ENCODE data around the gene ATP6V0E1.
A peak's percentile ranks its signal among the peaks of the same experiment; 100 is the strongest.

The ATP6V0E1 gene

DNA sequence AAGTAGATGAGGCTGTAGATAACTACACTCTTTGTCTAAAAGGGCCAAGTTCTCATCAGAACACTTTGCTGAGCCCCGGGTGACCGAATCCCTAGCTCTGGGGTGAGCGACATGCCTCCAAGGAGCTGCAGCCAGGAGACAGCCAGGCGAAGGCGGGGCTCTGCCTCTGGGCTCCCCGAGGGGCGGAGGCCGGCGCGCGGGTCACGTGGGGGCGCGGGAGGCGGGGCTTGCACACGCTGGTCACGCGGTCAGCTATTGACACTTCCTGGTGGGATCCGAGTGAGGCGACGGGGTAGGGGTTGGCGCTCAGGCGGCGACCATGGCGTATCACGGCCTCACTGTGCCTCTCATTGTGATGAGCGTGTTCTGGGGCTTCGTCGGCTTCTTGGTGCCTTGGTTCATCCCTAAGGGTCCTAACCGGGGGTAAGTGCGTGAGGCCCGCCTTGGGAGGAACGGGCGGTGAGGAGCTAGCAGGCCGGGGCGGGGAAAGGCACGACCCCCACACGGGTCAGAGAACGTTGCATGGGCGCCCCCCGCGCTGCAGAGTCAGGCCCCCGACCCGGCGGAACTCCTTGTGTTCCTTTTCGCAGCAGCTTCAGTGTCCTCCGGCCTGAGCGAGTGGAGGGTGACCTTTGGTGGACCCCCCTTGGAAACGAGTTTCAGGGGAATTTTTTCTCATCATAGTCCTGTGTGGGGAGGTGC lies at the start of gene ATP6V0E1:
TSS of gene ATP6V0E1 (plus strand) at position 230 of the 702 bp plus-strand sequence. CDS start at position 320, 90 bp downstream.
- DNase-seq (ENCODE audit: low read depth in 2 of 2) = peak; percentile 94

DNA sequence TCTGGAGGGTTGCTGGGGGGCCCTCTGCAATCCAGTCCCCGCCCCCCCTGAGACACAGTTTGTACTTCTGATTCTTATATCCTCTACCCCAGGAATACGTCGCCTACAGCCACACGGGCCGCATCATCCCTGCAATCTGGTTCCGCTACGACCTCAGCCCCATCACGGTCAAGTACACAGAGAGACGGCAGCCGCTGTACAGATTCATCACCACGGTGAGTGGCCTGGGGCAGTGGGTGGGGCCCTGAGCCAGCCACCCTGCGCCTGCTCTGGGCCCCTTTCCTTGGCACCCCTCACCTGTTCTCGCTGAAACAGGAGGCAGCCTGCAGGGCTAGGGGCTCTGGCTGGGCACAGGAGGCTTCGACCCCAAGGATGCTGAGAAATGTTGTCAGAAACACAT lies 48.5 kb upstream of the ATP6V0E1 start:
- no peak for DNase-seq (ENCODE audit: low read depth in 2 of 2)

DNA sequence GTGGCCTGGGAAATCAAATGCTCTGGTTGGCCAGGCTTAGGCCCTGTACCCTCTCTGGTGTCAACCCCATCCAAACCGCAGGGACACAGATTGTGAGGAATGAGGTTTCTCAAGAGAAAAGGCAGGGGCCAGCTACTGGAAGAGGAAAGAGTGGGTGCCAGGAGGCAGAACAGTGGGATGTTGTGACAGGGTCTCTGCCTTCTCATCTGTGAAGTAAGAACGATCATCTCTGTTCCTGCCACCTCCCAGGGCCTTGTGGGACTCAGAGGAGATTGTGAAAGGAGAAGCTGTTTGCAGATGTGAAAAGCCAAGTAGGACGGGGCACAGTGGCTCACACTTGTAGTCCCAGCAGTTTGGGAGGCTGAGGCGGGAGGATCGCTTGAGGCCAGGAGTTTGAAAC lies 47.2 kb upstream of the ATP6V0E1 start:
- no peak for DNase-seq (ENCODE audit: low read depth in 2 of 2)

DNA sequence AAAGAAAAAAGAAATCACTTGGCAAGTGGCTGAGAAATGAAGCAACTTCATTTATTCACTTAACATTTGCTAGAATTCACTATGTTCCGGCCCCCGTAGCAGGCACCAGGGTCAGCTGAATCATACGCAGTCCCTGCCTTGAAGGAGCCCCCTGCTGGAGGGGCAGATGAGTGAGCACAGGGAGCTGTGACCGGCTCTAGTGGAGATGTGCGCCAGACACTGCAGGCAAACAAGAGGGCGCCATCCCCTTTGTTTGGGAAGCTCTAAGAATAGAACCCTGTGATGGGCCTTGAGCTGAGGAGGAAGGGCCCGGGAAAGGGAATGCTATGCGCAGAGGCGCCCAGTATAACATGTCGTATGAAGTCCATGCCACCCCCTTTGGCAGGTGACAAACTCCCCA lies 44.5 kb upstream of the ATP6V0E1 start:
- no peak for DNase-seq (ENCODE audit: low read depth in 2 of 2)

DNA sequence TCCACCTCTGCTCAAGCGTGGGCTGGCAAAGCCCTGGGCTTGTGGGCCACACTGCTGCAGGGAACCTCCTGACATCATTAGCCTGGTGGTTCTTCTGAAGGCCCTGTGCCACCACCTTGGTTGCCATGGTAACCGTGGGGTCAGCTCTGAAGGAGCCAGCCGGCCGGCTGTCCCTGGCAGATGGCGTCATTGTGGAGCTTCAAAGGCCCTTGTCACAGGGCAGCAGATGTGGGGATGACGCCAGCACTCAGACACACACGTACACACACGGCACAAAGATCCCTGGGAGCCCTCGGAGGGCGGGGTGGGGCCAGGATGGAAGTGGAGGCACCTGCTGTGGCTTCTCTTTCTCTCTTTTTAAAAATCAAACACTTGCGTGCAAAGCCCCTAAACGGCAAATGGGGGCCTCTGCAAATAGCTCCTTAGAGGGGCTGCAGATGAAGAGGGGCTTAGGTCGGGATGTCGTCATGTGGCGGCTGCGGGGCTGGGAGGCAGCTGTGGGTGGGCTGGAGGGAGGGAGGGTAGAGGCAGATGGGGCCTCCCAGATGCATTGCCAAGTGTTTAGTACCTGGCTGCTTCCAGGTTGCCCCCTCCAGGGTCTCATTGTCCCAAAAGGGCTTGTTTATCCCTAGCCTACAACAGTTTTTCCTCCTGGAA lies 43.8 kb upstream of the ATP6V0E1 start:
- DNase-seq (ENCODE audit: low read depth in 2 of 2) = no peak

DNA sequence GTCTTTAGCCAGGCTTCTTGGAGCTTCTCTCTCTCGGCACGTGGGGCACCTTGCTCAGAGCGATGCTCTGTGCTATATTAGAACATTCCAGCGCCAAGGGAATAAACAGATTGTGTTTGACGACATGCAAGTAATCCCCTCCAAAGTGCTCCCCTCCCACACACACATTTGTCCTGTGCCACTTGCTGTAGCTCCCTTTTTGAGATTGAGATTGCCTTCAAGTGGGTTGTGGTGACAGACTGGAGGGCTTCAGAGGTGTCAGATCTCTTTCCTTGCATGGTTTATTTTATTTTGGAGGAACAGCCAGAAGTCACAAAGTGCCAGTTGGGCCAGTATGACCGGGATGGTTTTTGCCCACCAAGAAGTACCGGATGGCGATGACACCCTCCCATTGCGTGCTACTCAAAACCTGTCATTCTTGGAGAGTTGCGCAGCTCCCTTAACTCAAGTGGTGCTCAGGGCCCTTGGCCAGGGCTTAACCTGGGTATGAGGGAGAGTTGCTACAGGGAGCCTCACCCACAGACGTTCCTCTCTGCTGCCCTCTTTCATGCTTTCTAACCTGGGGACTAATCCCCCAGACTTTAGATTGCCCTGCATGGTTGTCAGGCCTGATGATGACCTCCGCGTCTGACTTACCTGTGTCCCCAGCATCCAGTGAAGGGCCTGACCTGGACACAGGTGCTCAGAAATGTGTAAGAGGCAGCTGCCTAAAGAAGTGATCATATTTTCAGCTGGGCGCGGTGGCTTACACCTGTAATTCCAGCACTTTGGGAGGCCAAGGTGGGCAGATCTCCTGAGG lies 43.1 kb upstream of the ATP6V0E1 start:
- DNase-seq (ENCODE audit: low read depth in 2 of 2) = no peak

DNA sequence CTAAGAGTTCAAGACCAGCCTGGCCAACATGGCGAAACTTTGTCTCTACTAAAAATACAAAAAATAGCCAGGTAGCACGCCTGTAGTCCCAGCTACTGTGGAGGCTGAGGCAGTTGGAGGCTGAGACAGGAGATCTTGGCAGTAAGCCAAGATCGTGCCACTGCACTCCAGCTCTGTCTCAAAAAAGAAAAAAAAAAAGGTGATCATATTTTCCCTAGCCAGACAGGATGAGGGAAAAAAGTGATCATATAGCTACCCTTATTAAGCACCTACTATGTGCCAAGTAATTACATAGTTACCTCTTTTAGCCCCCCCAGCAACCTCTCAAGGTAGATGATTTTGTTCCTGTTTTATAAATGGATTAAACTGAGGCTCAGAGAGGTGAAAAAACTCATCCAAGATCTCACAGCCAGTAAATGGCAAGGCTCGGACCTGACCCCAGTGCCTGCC lies 42.5 kb upstream of the ATP6V0E1 start:
- DNase-seq (ENCODE audit: low read depth in 2 of 2) = no peak

DNA sequence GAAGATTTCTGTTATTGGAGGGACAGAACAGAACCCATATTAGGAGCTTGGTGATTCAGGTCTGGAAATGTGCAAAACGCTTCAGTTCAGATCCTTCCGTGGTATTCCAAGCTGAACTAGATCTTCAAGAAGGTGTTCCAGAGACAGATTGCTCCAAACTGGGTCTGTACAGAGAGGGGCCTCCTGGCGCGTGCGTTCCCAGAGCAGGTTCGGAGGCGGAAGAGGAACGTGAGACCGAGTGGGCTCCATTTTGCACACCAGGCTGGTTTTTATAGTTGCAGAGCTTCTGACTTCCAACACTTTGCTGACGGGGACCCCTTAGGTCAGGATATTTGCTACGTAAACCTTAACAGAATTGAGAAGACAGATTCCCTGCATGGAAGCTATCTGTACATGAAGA lies 41.0 kb upstream of the ATP6V0E1 start:
- no peak for DNase-seq (ENCODE audit: low read depth in 2 of 2)

DNA sequence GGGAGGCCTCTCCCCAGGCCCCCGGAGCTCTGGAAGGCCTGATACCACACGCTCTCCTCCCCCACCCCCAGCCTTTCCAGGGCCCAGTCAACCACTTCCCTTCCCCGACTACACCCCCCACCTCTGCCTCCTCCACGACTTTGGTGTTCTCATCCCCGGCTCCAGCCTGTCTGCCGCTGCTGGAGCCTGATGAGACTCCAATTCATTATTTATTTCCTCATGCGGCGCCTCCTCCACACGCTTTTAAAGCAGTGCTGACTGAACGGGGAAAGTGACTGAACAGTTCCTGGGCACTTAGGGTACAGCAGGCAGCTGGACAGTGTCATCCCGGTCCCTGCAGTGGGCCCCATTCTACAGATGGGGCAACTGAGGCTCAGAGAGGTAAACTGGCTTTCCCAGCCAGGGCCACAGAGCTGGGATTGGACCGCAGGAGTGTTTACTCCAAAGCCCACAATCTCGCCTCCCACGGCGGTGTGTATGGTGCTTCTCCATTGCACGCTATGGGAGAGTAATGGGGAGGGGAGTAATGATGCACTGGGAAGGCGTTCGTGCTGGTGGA lies 40.2 kb upstream of the ATP6V0E1 start:
- no peak for DNase-seq (ENCODE audit: low read depth in 2 of 2)

DNA sequence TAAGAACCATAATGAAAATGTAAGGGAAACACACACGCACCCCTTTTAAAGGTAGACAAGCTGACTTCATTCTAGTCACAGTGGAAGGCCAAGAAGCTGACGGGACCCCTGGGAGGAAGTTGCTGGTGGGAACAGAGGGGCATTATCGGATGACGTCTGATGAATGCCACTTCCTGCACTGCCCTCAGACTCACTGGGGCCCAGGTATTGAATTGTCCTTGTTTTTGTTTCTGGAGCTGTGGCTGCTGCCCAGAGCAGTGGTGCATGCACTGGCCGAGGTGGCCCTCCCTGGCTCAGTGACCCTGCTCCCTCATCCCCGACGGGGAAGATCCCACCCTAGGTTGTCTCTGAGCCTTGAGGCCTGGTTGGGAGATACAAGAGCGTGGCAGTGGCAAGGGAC lies 39.7 kb upstream of the ATP6V0E1 start:
- no peak for DNase-seq (ENCODE audit: low read depth in 2 of 2)

DNA sequence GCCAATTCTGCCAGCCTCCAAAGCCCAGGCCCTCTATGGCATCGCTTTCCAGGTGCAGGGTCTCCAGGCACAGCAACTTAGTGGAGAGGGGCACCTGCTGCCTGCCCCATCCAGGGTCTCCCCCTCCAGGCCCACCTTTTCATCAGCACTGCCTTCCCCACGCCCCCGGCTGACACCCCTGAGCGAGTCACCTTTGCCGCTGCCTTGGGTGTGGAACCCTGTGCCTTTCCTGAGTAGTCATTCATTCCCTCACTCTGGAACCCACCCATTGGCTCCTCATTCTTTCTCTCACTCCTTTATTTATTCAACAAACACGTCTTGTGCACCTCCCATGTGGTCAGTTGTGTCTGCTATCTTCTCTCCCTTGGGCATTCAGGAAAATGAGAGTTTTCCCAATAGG lies 38.8 kb upstream of the ATP6V0E1 start:
- DNase-seq (ENCODE audit: low read depth in 2 of 2) = no peak

DNA sequence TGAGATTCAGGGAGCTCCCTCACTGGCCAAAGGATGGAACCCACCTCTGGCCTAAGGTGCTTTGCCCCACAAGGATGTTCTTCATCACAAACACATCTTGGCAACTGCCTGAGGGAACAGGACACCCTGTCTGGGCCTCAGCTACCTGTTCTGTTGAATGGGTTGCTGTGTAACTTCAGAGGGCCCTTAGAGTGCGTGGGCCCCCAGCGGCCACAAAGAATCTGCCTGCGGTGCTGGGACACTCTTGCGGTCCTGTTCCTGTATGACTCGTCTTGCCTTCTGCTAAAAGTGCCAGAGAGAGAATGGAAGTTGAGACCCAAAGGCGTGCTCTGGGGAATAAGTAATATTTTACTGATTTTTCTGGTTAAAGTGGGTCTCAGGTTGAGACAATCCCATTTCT lies 38.4 kb upstream of the ATP6V0E1 start:
- no peak for DNase-seq (ENCODE audit: low read depth in 2 of 2)

DNA sequence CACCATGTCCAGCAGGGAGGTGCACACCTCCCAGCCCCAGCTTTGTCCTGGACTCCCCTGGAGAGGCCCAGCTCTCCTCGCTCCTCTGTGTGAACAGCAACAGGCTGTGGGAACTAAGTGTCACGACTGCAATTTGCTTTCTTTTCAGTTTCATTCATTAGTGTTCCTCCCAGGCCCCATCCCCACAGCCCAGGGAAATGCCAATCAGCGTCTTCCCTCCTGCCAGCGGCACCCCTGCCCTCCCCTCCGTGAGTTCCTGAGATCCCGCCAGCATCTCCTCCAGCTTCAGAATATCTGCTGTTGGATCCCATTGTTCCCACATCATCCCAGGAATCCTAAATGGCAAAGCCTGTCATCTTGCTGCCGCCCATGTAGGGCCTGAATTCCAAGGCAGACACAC lies 37.4 kb upstream of the ATP6V0E1 start:
- no peak for DNase-seq (ENCODE audit: low read depth in 2 of 2)

DNA sequence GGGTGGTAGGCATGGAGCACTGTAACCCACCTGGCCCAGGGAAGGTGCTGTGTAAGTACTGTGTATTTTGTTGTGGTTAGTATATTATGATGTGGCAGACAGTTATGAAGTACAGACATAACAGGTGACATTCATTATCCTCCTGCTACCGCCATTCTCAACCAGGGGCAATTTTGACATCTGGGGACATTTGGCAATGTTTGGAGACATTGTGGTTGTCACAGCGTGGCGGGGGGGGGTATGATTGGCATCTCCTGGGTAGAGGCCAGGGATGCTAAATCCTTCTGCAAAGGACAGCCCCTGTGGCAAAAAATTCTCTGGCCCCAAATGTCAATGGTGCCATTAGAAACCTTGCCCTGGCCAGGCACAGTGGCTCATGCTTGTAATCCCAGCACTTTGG lies 34.1 kb upstream of the ATP6V0E1 start:
- DNase-seq (ENCODE audit: low read depth in 2 of 2) = no peak

DNA sequence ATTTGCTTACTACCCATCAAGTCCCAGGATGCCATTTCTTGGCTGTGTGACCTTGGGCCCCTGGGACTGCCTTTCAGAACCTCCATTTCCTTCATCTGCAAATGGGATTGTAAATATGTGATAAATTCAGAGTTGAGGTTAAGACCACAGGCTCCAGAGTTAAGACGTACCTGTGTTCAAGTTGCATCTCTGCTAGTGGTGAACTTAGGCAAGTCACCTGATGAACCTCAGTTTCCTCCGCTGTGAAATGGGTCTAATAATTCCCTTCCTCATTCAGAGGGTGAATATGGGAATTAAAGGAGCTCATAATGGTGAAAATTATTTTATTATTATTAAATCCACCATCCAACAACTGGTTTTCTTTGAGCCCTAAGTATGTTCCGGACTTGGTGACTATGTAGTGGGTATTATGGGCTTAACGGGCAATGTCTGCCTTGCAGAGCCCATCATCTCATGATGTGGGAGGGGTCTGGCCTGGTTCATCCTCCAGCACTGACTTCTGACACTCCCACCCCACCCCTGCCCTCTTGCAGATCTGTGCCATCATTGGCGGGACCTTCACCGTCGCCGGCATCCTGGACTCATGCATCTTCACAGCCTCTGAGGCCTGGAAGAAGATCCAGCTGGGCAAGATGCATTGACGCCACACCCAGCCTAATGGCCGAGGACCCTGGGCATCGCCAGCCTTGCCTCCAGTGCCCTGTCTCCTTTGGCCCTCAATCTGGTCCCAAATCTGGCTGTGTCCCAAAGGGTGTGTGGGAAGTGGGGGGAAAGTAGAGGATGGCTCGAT lies 33.2 kb upstream of the ATP6V0E1 start:
- no peak for DNase-seq (ENCODE audit: low read depth in 2 of 2)

DNA sequence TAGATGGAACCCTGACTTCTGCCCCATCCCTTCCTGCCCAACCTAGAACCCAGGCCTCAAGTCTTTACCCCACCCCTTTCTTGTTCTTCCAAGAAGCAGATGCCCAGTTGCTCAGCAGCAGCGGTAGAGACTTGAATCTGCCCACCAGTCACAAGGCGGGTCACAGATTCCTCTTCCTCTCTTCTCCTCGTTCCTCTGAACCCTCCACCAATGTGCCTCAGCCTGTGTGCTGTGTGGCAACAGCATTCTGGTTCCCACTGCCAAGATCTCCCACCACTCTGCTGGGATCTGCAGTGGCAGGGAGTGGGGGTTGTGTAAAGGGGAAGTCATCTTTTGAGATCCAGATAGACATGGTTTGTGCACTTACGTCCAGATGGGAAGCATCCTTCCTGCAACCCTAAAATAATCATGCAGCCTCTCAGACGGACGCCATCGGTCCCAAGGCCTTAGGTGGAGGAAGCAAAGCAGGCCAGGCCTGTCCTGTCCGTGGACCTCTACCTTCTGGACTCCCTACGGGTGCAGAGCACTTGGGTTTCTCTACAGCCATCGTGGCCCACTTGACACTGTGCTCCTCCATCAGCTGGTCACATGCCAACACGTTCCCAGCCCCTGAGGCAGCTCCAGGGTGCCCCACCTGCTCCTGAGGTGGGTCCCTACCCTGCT lies 32.1 kb upstream of the ATP6V0E1 start:
- DNase-seq (ENCODE audit: low read depth in 2 of 2) = no peak

DNA sequence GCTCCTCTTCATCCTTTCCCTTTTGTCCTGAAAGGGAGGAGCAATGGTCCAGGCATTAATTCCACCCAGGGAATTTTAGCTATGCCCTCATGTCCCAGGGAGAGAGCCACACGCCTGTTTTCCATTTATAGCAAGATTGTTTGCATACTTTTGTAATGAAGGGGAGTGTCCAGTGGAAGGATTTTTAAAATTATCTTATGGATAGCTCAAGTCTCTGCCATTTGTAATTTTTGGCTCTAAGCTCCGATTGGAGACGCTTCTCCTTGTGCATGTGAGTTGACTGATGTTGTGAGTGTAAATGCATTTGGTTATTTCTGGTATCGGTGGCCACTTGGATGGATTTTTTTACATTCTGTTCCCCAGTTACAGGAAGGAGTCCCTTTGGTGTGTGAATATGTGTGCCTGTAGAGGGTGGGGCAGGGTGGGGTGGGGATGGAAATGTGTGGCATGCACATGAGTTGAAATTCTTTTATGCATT lies 31.5 kb upstream of the ATP6V0E1 start:
- no peak for DNase-seq (ENCODE audit: low read depth in 2 of 2)

DNA sequence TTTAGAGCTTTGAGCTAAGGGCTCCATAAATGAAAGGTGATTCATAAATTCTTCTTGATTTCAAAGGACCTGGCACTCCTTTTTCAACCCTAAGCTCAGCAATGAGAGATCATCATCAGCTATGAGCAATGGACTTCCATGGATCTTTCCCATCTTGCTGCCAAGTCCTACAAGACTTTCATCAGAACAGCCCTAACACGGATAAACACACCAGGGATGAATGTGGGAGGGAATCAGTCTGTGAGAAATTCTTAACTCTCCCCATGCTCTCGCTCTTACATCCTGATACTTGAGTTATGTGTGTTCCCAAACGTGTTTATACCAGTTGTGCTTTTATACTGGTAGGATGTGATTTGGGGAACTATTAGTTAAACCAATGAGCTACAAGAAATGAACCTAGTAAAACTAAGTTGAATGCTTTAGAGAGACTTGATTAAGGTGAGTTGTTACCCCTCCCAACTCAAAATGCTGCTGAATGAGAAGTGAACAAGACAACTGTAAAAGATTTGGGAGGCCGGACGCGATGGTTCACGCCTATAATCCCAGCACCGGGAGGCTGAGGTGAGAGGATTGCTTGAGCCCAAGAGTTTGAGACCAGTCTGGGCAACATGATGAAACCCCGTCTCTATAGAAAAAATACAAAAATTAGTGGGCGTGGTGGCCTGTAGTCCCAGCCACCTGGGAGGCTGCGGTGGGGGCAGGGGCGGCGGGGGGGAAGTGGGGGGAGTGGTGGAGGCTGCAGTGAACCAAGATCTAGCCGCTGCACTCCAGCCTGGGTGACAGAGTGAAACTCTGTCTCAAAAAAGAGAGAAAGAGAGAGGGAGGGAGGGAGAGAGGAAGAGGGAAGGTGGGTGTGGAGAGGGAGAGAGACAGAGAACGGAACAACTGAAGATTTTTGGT lies 29.5 kb upstream of the ATP6V0E1 start:
- DNase-seq (ENCODE audit: low read depth in 2 of 2) = no peak

DNA sequence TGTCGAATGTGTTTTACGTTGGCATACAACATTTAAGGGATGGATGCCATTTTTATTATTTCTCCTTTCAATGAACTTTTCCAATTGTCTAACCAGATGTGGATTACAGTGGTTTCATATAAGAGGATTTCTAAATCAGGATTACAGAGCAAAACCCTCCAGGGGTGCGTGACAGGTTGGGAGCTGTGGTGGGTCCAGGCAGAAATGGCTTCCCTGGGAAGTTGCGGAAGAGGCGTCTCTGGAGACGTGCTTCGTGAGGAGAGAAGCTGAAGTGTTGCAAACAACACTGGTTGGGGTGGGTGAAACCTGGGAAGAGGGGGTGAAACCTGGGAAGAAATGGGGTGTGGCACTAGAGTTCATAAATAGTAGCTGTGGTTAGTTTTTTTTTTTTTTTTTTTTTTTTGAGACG lies 28.8 kb upstream of the ATP6V0E1 start:
- DNase-seq (ENCODE audit: low read depth in 2 of 2) = no peak

DNA sequence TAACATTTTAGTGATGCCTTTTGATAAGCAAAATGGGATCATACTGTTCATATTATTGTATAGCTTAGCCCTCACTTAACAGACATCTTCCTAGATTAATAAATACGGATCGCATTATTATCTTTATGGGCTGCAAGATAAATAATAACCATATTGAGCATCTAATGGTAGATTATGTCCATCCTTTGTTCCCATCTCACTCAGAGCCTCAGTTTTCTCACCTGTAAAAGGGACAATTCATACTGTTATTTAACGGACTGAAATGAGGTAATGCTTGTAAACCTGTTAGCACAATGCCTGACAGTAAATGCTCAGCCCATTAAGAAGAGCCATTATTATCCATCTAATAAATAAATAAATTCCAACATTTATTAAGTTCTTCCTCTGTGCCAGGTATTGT lies 27.3 kb upstream of the ATP6V0E1 start:
- DNase-seq (ENCODE audit: low read depth in 2 of 2) = no peak

All from stimulated activated CD8-positive, alpha-beta memory T cell treated with anti-CD3 and anti-CD28 coated beads, Interleukin-15, amount 100 ng/mL, for 48 hours (primary cell).